ENCODE measurements around the gene METTL17.
"Not testable (repeated sequence)": the region's sequence is repeated elsewhere in the genome, so short reads cannot be mapped to it uniquely, and the experiment has no call there.

METTL17 gene, protein sequence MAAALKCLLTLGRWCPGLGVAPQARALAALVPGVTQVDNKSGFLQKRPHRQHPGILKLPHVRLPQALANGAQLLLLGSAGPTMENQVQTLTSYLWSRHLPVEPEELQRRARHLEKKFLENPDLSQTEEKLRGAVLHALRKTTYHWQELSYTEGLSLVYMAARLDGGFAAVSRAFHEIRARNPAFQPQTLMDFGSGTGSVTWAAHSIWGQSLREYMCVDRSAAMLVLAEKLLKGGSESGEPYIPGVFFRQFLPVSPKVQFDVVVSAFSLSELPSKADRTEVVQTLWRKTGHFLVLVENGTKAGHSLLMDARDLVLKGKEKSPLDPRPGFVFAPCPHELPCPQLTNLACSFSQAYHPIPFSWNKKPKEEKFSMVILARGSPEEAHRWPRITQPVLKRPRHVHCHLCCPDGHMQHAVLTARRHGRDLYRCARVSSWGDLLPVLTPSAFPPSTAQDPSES

DNA sequence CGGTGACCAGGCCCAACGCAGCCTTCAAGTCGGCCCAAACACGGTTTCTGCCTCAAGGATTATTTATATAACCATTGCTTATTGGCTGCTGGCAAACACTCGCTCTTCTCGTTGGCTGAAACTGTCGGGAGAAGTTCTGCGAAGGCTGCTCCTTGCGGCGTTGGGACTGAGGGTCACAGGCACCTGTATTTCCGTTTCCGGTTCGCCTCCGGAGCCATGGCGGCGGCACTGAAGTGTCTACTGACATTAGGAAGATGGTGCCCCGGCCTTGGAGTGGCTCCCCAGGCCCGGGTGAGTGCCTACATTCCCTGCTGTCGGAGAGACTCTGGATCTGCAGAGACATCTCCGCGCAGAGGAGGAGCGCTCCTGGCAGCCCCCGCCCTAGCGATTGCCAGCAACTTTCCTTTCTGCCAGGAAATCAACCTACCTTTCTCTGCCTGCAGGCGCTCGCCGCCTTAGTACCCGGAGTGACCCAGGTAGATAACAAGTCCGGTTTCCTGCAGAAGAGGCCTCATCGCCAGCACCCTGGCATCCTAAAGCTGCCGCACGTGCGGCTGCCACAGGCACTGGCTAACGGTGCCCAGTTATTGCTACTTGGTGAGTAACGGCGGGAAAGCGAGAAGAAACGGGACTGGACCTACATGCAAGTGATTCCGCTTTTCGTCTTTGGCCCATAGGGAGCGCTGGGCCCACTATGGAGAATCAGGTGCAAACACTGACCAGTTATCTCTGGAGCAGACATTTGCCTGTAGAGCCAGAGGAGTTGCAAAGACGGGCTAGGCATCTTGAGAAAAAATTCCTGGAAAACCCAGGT, at the start of gene METTL17:
METTL17 (plus strand) TSS at position 194 of the 814 bp plus-strand sequence; CDS start at position 217, 23 bp downstream.
- no peak for TF ChIP-seq GATA2 (IDR thresholded peaks at IDR 0.05; ENCODE audit: low read depth, low read length)
- no peak for TF ChIP-seq GATA3 (IDR thresholded peaks at IDR 0.05; ENCODE audit: low read depth, low read length)

GRCh38 chr14:20954736-20955537, 34.8 kb upstream of the METTL17 start, which contains the start of gene RNASE2:
Gene RNASE2, plus strand, starts transcription at chr14:20955487. Its CDS starts 285 bp downstream, at chr14:20955772.
- not testable (repeated sequence) for TF ChIP-seq GATA3, GATA2 (IDR thresholded peaks at IDR 0.05; ENCODE audit: low read depth, low read length)

DNA sequence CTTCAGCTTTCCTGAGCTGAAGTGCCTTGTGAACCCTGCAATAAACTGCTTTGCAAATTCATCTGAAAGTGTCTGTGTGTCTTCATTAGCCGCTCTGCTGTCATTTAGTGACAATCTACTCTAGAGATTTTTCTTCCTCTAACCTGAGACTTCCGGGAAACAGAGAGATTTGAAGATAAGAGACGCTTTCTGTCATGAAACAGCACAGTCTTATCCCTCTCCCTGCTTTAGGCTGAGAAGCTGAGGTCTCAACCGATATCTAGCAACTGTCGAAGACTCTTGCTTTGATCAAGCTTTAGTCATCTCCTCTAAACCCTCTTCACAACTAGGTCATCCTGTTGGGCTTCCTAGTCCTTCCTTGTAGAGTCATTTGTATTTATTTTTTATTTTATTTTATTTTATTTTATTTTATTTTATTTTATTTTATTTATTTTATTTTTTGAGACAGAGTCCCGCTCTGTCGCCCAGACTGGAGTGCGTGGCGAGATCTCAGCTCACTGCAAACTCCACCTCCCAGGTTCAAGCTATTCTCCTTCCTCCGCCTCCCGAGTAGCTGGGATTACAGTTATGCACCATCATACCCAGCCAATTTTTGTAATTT, 33.3 kb upstream of the METTL17 start:
- no peak for TF ChIP-seq GATA2 (IDR thresholded peaks at IDR 0.05; ENCODE audit: low read depth, low read length)
- TF ChIP-seq GATA3 (IDR thresholded peaks at IDR 0.05; ENCODE audit: low read depth, low read length) = no peak

- TF ChIP-seq GATA2 (IDR thresholded peaks at IDR 0.05; ENCODE audit: low read depth, low read length) = no peak
- TF ChIP-seq GATA3 (IDR thresholded peaks at IDR 0.05; ENCODE audit: low read depth, low read length) = no peak
Measured at GRCh38 chr14:20969336-20969735, 20.4 kb upstream of the METTL17 start.

DNA sequence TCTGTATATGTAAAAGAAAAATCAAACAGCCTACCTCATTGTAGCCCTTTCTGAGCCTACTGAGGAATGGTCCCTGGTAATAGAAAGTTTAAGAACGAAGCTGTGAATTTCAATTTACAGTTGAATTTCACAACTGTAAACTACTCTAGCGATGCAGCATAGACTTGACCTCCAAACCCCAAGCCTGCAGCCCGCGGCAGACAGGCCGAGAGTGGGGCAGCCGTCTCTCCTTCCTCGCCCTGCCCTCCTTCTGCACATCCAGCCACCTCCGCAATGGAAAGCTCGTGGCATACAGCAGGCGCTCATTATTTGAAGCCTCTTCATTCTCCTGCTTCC, 19.2 kb upstream of the METTL17 start:
- TF ChIP-seq GATA2 (IDR thresholded peaks at IDR 0.05; ENCODE audit: low read depth, low read length) (no peak), GATA3 (IDR thresholded peaks at IDR 0.05; ENCODE audit: low read depth, low read length) (no peak)

- TF ChIP-seq GATA3 (IDR thresholded peaks at IDR 0.05; ENCODE audit: low read depth, low read length) (no peak), GATA2 (IDR thresholded peaks at IDR 0.05; ENCODE audit: low read depth, low read length) (no peak)
Measured at GRCh38 chr14:20970983-20971704, 18.6 kb upstream of the METTL17 start.

DNA sequence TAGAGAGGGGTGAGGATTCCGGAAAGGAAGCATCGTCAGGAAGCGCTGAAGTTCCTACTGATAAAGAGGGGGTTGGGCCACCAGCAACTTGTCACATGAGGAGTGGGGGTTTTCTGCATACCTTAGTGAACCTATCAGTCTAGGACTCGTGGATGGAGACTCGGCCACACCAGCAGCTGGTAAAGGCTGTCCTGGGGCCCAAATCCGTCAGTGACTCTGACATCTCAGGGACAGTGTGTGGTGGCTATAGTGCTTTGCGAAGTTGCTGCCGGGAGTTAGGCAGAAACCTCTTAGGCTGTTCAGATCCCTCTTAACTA, 18.1 kb upstream of the METTL17 start:
- TF ChIP-seq GATA2 (IDR thresholded peaks at IDR 0.05; ENCODE audit: low read depth, low read length) = no peak
- TF ChIP-seq GATA3 (IDR thresholded peaks at IDR 0.05; ENCODE audit: low read depth, low read length) = no peak

GRCh38 chr14:20973501-20973900, 16.3 kb upstream of the METTL17 start:
- TF ChIP-seq GATA2 (IDR thresholded peaks at IDR 0.05; ENCODE audit: low read depth, low read length) (no peak), GATA3 (IDR thresholded peaks at IDR 0.05; ENCODE audit: low read depth, low read length) (no peak)

DNA sequence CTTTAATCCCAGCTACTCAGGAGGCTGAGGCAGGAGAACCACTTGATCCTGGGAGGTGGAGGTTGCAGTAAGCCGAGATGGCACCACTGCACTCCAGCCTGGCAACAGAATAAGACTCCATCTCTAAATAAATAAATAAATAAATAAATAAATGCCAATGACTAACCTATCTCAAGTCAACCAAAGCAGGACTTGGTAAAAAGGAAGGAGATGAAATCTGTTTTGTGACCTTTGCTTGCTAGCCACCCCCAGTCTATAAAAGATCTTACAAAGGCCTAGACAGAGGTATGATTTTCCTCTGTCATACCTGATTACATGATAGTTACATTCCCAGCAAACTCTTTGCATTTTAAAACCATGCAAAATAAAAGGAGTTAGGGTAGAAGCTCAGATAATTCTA, 13.5 kb upstream of the METTL17 start:
- TF ChIP-seq GATA3 (IDR thresholded peaks at IDR 0.05; ENCODE audit: low read depth, low read length) (no peak), GATA2 (IDR thresholded peaks at IDR 0.05; ENCODE audit: low read depth, low read length) (no peak)

- no peak for TF ChIP-seq GATA3 (IDR thresholded peaks at IDR 0.05; ENCODE audit: low read depth, low read length)
- no peak for TF ChIP-seq GATA2 (IDR thresholded peaks at IDR 0.05; ENCODE audit: low read depth, low read length)
Measured at GRCh38 chr14:20978687-20979086, 11.1 kb upstream of the METTL17 start.

- TF ChIP-seq GATA3 (IDR thresholded peaks at IDR 0.05; ENCODE audit: low read depth, low read length) (no peak), GATA2 (IDR thresholded peaks at IDR 0.05; ENCODE audit: low read depth, low read length) (no peak)
Measured at GRCh38 chr14:20980906-20981305, 8.9 kb upstream of the METTL17 start.

DNA sequence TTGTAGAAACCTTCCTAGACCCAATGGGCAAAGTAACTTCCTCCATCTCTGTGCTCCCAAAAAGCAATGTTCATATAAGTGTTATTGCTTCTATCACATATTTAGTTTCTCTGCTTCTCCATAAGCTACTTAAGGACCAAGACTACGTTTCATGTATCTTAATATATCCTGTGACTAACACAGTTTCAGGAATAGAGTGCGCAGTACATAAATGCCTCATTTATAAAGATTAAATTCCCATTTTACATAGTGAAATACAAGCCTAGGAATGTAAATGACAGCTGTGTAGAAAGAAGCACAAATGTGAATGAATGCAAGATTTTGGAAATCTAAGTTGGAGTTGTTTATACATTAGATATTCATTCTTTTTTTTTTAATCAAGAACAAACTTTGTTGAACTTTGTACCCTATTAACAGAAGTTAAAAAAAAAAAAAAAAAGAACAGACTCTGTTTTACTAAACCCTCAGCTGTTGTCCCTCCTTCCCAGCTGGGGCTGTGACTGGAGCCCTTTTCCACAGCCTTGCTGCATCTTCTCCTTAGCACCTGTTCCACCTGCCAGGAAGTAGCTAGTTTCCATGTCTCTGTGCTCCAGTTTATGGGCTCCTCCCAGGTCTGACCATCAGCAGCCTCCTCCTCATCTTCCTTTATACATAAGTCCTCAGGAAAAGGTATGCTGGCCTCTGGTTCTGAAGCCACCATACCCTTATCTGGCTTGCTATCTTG, 7.0 kb upstream of the METTL17 start:
- TF ChIP-seq GATA3 (IDR thresholded peaks at IDR 0.05; ENCODE audit: low read depth, low read length) = no peak
- no peak for TF ChIP-seq GATA2 (IDR thresholded peaks at IDR 0.05; ENCODE audit: low read depth, low read length)
